CD4-positive, alpha-beta T cell treated with Interleukin-6 for 4 hours (primary cell): ENCODE measurements around the gene CLIP2.
"Not testable (repeated sequence)": the region's sequence is repeated elsewhere in the genome, so short reads cannot be mapped to it uniquely, and the experiment has no call there.

Source experiments
- DNase-seq: peaks from one replicate; pipeline ENCODE4 v3.0.0-alpha.2; 2020; ENCODE audit warnings: mixed read lengths

The CLIP2 gene

GRCh38 chr7:74376256-74377036 is 87.2 kb downstream of the CLIP2 start:
- DNase-seq, result no peak

- no peak for DNase-seq
Observed at GRCh38 chr7:74379938-74380337, 90.7 kb downstream of the CLIP2 start.

GRCh38 chr7:74380720-74381119 is 91.5 kb downstream of the CLIP2 start:
- no peak for DNase-seq

GRCh38 chr7:74384086-74384485 is 94.9 kb downstream of the CLIP2 start:
- not testable (repeated sequence) for DNase-seq

- not testable (repeated sequence) for DNase-seq
Observed at GRCh38 chr7:74384854-74385253, 95.6 kb downstream of the CLIP2 start.

GRCh38 chr7:74387606-74388005 is 98.4 kb downstream of the CLIP2 start:
- no peak for DNase-seq

GRCh38 chr7:74388880-74389415 is 99.7 kb downstream of the CLIP2 start:
- DNase-seq, result no peak

- not testable (repeated sequence) for DNase-seq
Observed at GRCh38 chr7:74393722-74394121, 104.5 kb downstream of the CLIP2 start.

- DNase-seq, result not testable (repeated sequence)
Observed at GRCh38 chr7:74394601-74395000, 105.4 kb downstream of the CLIP2 start.

- DNase-seq, result no peak
Observed at GRCh38 chr7:74395745-74396311, 106.6 kb downstream of the CLIP2 start.

- no peak for DNase-seq
Observed at GRCh38 chr7:74396993-74397392, 107.8 kb downstream of the CLIP2 start.

- DNase-seq, result no peak
Observed at GRCh38 chr7:74398426-74398825, 109.2 kb downstream of the CLIP2 start.

- DNase-seq, result no peak
Observed at GRCh38 chr7:74399006-74399405, 109.8 kb downstream of the CLIP2 start.

GRCh38 chr7:74400420-74401136 is 111.4 kb downstream of the CLIP2 start:
- no peak for DNase-seq

- DNase-seq, result peak; percentile 76
Observed at GRCh38 chr7:74401137-74401859, 112.1 kb downstream of the CLIP2 start.

GRCh38 chr7:74402668-74403067 is 113.5 kb downstream of the CLIP2 start:
- DNase-seq, result not testable (repeated sequence)

GRCh38 chr7:74403521-74404387 is 114.5 kb downstream of the CLIP2 start:
- no peak for DNase-seq

GRCh38 chr7:74404388-74404700 is 115.1 kb downstream of the CLIP2 start:
- no peak for DNase-seq

- DNase-seq, result no peak
Observed at GRCh38 chr7:74404741-74405140, 115.5 kb downstream of the CLIP2 start.

- DNase-seq, result no peak
Observed at GRCh38 chr7:74405191-74405898, 116.1 kb downstream of the CLIP2 start.

- no peak for DNase-seq
Observed at GRCh38 chr7:74405899-74406512, 116.8 kb downstream of the CLIP2 start.
